Measurements from ENCODE around the gene KLF17. TPM values are rescaled to one million over a fixed set of nuclear protein-coding genes. Genes with fewer than 3 reads are reported as not detected.

KLF17 gene
- total RNA-seq, 1 experiment from 2014 or later: not detected

DNA sequence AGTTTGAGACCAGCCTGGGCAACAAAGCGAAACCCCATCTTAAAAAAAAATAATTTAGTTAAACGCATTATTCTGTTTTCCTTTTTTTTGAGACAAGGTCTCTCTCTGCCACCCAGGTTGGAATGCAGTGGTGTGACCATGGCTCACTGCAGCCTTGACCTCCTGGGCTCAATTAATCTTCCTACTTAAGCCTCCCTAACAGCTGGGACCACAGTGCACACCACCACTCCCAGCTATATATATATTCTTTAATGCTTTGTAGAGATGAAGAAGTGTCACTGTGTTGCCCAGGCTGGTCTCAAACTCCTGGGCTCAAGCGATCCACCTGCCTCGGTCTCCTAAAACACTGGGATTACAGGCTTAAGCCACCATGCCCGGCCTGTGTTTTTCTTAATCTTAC is 7.7 kb upstream of the KLF17 start (continued):
- TF ChIP-seq, protein P1, sequence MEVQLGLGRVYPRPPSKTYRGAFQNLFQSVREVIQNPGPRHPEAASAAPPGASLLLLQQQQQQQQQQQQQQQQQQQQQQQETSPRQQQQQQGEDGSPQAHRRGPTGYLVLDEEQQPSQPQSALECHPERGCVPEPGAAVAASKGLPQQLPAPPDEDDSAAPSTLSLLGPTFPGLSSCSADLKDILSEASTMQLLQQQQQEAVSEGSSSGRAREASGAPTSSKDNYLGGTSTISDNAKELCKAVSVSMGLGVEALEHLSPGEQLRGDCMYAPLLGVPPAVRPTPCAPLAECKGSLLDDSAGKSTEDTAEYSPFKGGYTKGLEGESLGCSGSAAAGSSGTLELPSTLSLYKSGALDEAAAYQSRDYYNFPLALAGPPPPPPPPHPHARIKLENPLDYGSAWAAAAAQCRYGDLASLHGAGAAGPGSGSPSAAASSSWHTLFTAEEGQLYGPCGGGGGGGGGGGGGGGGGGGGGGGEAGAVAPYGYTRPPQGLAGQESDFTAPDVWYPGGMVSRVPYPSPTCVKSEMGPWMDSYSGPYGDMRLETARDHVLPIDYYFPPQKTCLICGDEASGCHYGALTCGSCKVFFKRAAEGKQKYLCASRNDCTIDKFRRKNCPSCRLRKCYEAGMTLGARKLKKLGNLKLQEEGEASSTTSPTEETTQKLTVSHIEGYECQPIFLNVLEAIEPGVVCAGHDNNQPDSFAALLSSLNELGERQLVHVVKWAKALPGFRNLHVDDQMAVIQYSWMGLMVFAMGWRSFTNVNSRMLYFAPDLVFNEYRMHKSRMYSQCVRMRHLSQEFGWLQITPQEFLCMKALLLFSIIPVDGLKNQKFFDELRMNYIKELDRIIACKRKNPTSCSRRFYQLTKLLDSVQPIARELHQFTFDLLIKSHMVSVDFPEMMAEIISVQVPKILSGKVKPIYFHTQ (CRISPR knock-in tag; IDR thresholded peaks at IDR 0.05): no peak
- no peak for TF ChIP-seq OVOL2 (CRISPR knock-in tag; IDR thresholded peaks at IDR 0.05; ENCODE audit: borderline replicate concordance)

DNA sequence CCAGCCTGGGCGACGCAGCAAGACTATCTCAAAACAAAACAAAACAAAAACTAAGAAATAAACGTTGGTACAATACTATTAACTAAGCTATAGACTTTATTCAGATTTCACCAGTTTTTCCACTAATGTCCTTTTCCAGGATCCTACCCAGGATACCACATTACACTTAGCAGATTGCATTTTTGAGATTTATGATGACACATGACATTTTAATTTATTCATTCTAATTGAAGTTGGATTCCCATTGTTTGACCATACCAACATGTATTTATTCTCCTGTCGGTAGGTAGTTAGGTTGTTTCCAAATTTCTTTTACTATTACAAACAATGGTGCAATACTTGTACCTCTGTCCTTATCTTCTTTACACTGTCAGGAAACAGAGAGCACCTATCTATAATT is 6.8 kb upstream of the KLF17 start:
- no peak for DNase-seq (ENCODE audit: low spot score)
- Mint-ChIP-seq H3K9me3 (no peaks in the 10 kb centered on the region), H3K27ac (no peak overlapping the region), H3K36me3 (no peaks in the 10 kb centered on the region), H3K4me1 (peaks cover 1% of the 10 kb centered on the region), H3K27me3 (ENCODE audit: low read depth) (no peaks in the 10 kb centered on the region), H3K4me3 (no peak overlapping the region)
- CTCF ChIA-PET: interaction anchor here (0.6 to 2.7 kb wide), 2 partner anchors 8 to 94 kb away, joined by 4 to 17 read pairs; no protein-coding TSS in a partner anchor
- POLR2A ChIA-PET: no interaction called here
- no peak for ATAC-seq
- TF ChIP-seq RELA (CRISPR knock-in tag; IDR thresholded peaks at IDR 0.05; ENCODE audit: borderline replicate concordance): no peak
- TF ChIP-seq ZNF423 (CRISPR knock-in tag; IDR thresholded peaks at IDR 0.05): no peak
- no peak for TF ChIP-seq PRRX2 (CRISPR knock-in tag; IDR thresholded peaks at IDR 0.05)
- TF ChIP-seq, protein P2, sequence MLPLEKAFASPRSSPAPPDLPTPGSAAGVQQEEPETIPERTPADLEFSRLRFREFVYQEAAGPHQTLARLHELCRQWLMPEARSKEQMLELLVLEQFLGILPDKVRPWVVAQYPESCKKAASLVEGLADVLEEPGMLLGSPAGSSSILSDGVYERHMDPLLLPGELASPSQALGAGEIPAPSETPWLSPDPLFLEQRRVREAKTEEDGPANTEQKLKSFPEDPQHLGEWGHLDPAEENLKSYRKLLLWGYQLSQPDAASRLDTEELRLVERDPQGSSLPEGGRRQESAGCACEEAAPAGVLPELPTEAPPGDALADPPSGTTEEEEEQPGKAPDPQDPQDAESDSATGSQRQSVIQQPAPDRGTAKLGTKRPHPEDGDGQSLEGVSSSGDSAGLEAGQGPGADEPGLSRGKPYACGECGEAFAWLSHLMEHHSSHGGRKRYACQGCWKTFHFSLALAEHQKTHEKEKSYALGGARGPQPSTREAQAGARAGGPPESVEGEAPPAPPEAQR (CRISPR knock-in tag; IDR thresholded peaks at IDR 0.05): no peak
- TF ChIP-seq, protein P3, sequence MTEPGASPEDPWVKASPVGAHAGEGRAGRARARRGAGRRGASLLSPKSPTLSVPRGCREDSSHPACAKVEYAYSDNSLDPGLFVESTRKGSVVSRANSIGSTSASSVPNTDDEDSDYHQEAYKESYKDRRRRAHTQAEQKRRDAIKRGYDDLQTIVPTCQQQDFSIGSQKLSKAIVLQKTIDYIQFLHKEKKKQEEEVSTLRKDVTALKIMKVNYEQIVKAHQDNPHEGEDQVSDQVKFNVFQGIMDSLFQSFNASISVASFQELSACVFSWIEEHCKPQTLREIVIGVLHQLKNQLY (CRISPR knock-in tag; IDR thresholded peaks at IDR 0.05): no peak
- no peak for TF ChIP-seq RORB (CRISPR knock-in tag; IDR thresholded peaks at IDR 0.05)
- no peak for TF ChIP-seq JAZF1 (CRISPR knock-in tag; IDR thresholded peaks at IDR 0.05)
- no peak for TF ChIP-seq GRHL2 (CRISPR knock-in tag; IDR thresholded peaks at IDR 0.05; ENCODE audit: insufficient replicate concordance, severe bottlenecking)
- no peak for TF ChIP-seq FOXJ3 (CRISPR knock-in tag; IDR thresholded peaks at IDR 0.05; ENCODE audit: borderline replicate concordance)

DNA sequence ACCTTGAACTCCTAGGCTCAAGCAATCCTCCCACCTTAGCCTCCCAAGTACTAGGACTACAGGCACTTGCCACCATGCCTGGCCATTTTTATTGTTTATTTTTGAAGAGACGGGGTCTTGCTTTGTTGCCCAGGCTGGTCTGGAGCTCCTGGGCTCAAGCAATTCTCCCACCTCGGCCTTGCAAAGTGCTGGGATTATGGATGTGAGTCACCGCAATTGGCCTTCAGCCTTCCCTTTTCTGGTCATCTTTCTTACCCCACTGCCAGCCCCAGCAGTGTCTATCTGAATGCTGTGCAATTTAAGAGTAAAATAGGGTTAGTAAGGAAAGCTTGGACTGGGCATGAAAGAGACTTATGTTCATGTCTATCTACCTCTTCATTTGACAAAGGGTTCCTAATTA is 6.1 kb upstream of the KLF17 start:
- H3K4me3 Mint-ChIP-seq: no peak overlapping the region
- H3K27ac Mint-ChIP-seq: no peak overlapping the region
- H3K36me3 Mint-ChIP-seq: no peaks in the 10 kb centered on the region
- no peaks in the 10 kb centered on the region for H3K27me3 Mint-ChIP-seq (ENCODE audit: low read depth)
- ATAC-seq (no peak), DNase-seq (ENCODE audit: low spot score) (no peak)
- no peaks in the 10 kb centered on the region; the same call in 1 of the 2 replicates for H3K4me1 Mint-ChIP-seq
- H3K9me3 Mint-ChIP-seq: no peaks in the 10 kb centered on the region
- ChIA-PET CTCF (interaction anchor here (0.8 to 2.7 kb wide), 3 partner anchors 9 to 44 kb away, joined by 3 to 17 read pairs (median 3); no protein-coding TSS in a partner anchor), POLR2A (no interaction called here)
- TF ChIP-seq FOXJ3 (CRISPR knock-in tag; IDR thresholded peaks at IDR 0.05; ENCODE audit: borderline replicate concordance) (no peak), TEAD1 (CRISPR knock-in tag; IDR thresholded peaks at IDR 0.05) (no peak), SMAD3 (CRISPR knock-in tag; IDR thresholded peaks at IDR 0.05; ENCODE audit: borderline replicate concordance) (no peak), SMAD4 (CRISPR knock-in tag; IDR thresholded peaks at IDR 0.05) (no peak), ZNF317 (CRISPR knock-in tag; IDR thresholded peaks at IDR 0.05; ENCODE audit: borderline replicate concordance, low read depth) (no peak), ZBTB21 (CRISPR knock-in tag; IDR thresholded peaks at IDR 0.05; ENCODE audit: borderline replicate concordance) (no peak), GRHL2 (CRISPR knock-in tag; IDR thresholded peaks at IDR 0.05; ENCODE audit: insufficient replicate concordance, severe bottlenecking) (no peak)
- TF ChIP-seq, protein P4, sequence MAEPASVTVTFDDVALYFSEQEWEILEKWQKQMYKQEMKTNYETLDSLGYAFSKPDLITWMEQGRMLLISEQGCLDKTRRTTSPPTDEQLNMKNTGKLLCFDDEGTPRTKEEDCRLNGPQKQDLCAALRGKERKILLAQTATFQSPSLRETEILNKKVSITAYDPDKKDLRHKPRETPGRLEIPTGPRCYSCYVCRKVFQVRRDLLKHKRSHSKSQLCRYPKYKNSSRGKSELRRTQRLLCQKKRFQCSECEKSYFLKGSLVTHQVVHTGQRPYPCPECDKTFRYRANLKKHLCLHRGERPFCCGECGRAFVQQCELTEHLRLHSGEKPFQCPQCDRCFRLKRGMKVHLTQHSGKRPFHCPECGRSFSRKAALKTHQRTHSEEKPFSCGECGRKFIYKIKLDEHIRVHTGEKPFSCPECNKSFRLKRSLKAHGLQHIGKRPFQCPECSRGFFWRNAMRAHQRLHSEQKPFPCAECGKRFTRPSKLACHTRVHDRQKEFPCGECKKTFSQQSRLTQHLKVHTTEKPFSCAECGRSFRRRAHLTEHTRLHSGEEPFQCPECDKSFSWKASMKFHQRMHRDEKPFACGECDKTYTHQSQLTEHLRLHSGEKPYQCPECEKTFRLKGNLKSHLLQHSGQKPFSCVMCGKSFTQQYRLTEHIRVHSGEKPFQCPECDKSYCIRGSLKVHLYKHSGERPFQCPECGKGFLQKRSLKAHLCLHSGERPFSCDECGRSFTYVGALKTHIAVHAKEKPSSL (CRISPR knock-in tag; conservative IDR thresholded peaks at IDR 0.05): no peak
- TF ChIP-seq, protein P5, sequence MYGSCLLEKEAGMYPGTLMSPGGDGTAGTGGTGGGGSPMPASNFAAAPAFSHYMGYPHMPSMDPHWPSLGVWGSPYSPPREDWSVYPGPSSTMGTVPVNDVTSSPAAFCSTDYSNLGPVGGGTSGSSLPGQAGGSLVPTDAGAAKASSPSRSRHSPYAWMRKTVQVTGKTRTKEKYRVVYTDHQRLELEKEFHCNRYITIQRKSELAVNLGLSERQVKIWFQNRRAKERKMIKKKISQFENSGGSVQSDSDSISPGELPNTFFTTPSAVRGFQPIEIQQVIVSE (CRISPR knock-in tag; IDR thresholded peaks at IDR 0.05; ENCODE audit: borderline replicate concordance): no peak
- TF ChIP-seq, protein P6, sequence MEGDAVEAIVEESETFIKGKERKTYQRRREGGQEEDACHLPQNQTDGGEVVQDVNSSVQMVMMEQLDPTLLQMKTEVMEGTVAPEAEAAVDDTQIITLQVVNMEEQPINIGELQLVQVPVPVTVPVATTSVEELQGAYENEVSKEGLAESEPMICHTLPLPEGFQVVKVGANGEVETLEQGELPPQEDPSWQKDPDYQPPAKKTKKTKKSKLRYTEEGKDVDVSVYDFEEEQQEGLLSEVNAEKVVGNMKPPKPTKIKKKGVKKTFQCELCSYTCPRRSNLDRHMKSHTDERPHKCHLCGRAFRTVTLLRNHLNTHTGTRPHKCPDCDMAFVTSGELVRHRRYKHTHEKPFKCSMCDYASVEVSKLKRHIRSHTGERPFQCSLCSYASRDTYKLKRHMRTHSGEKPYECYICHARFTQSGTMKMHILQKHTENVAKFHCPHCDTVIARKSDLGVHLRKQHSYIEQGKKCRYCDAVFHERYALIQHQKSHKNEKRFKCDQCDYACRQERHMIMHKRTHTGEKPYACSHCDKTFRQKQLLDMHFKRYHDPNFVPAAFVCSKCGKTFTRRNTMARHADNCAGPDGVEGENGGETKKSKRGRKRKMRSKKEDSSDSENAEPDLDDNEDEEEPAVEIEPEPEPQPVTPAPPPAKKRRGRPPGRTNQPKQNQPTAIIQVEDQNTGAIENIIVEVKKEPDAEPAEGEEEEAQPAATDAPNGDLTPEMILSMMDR (IDR thresholded peaks at IDR 0.05): no peak
- TF ChIP-seq, protein P7, sequence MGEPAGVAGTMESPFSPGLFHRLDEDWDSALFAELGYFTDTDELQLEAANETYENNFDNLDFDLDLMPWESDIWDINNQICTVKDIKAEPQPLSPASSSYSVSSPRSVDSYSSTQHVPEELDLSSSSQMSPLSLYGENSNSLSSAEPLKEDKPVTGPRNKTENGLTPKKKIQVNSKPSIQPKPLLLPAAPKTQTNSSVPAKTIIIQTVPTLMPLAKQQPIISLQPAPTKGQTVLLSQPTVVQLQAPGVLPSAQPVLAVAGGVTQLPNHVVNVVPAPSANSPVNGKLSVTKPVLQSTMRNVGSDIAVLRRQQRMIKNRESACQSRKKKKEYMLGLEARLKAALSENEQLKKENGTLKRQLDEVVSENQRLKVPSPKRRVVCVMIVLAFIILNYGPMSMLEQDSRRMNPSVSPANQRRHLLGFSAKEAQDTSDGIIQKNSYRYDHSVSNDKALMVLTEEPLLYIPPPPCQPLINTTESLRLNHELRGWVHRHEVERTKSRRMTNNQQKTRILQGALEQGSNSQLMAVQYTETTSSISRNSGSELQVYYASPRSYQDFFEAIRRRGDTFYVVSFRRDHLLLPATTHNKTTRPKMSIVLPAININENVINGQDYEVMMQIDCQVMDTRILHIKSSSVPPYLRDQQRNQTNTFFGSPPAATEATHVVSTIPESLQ (CRISPR knock-in tag; IDR thresholded peaks at IDR 0.05): no peak

All from WTC11 (cell line).